Thoracic aorta (tissue), 2 donors: ENCODE measurements around the gene KCNJ18. TPM values are rescaled to one million over a fixed set of nuclear protein-coding genes. Genes with fewer than 3 reads are reported as not detected.
"Not testable (repeated sequence)": the region's sequence is repeated elsewhere in the genome, so short reads cannot be mapped to it uniquely, and the experiment has no call there.

Source experiments
- ATAC-seq: fragments of 150-250 bp; one replicate; pipeline ENCODE4 v1.8.0; 2017; ENCODE audit warnings: low read depth; ENCODE audit not compliant: insufficient number of reproducible peaks, low FRiP score
- DNase-seq: peaks from one replicate; pipeline ENCODE4 v3.0.0-alpha.2; 2020; ENCODE audit warnings: low spot score
- H3K27ac ChIP-seq, 2 donors: fragments of 200-600 bp; sonication (generic); 1 replicate in 1 of 2; 2 replicates in 1 of 2; pipeline ENCODE4 v1.5.1; 2016; ENCODE audit warnings: mild to moderate bottlenecking in 2 of 2, moderate library complexity in 2 of 2
- H3K27me3 ChIP-seq: fragments of 200-600 bp; sonication (generic); replicated peaks from 2 replicates; pipeline ENCODE4 v1.6.0; 2016; ENCODE audit warnings: mild to moderate bottlenecking; ENCODE audit not compliant: insufficient read depth
- H3K36me3 ChIP-seq: fragments of 200-600 bp; sonication (generic); one replicate; pipeline ENCODE4 v1.5.1; 2016
- H3K4me1 ChIP-seq, 2 donors: fragments of 200-600 bp; sonication (generic); 1 replicate in 1 of 2; 2 replicates in 1 of 2; pipeline versions ENCODE4 v1.5.1 to v1.6.0; 2016; ENCODE audit warnings: low read depth in 2 of 2, mild to moderate bottlenecking in 1 of 2; ENCODE audit not compliant: control insufficient read depth in 1 of 2
- H3K4me3 ChIP-seq: fragments of 200-600 bp; sonication (generic); 2 replicates; pipeline ENCODE4 v1.5.1; 2016; ENCODE audit warnings: mild to moderate bottlenecking
- H3K9me3 ChIP-seq: fragments of 200-600 bp; sonication (generic); 2 replicates; pipeline ENCODE4 v1.5.1; 2016
- total RNA-seq, 2 donors: library from RNA; depleted of rRNA; stranded (reverse); fragments of >200 nt; gene quantifications; one replicate each; pipeline versions ENCODE4 v1.1.0 to v1.2.3, GENCODE V29; 2016

Gene KCNJ18
- total RNA-seq, 2 donors from 2014 or later, result not detected

GRCh38 chr17:21720566-21720965, 28.2 kb downstream of the KCNJ18 start:
- ATAC-seq, H3K9me3 ChIP-seq, H3K36me3 ChIP-seq, H3K27me3 ChIP-seq, H3K27ac ChIP-seq, H3K4me3 ChIP-seq, H3K4me1 ChIP-seq, DNase-seq: not testable (repeated sequence)

- not testable (repeated sequence) for ATAC-seq, H3K27ac ChIP-seq, H3K9me3 ChIP-seq, DNase-seq, H3K4me3 ChIP-seq, H3K4me1 ChIP-seq, H3K36me3 ChIP-seq, H3K27me3 ChIP-seq
Observed at GRCh38 chr17:21722268-21722667, 29.9 kb downstream of the KCNJ18 start.

- H3K27me3 ChIP-seq, H3K9me3 ChIP-seq, H3K36me3 ChIP-seq, ATAC-seq, H3K4me3 ChIP-seq, H3K4me1 ChIP-seq, H3K27ac ChIP-seq, DNase-seq: not testable (repeated sequence)
Observed at GRCh38 chr17:21724216-21725006, 32.1 kb downstream of the KCNJ18 start.

- H3K27ac ChIP-seq, H3K9me3 ChIP-seq, ATAC-seq, H3K4me3 ChIP-seq, H3K27me3 ChIP-seq, H3K36me3 ChIP-seq, DNase-seq, H3K4me1 ChIP-seq: not testable (repeated sequence)
Observed at GRCh38 chr17:21731076-21731475, 38.8 kb downstream of the KCNJ18 start.

- H3K27me3 ChIP-seq, H3K4me1 ChIP-seq, ATAC-seq, H3K36me3 ChIP-seq, H3K27ac ChIP-seq, H3K9me3 ChIP-seq, H3K4me3 ChIP-seq, DNase-seq: not testable (repeated sequence)
Observed at GRCh38 chr17:21733931-21734330, 41.6 kb downstream of the KCNJ18 start.

- not testable (repeated sequence) for H3K9me3 ChIP-seq, H3K36me3 ChIP-seq, H3K27ac ChIP-seq, H3K4me3 ChIP-seq, H3K27me3 ChIP-seq, DNase-seq, ATAC-seq, H3K4me1 ChIP-seq
Observed at GRCh38 chr17:21735814-21736213, 43.5 kb downstream of the KCNJ18 start.

GRCh38 chr17:21737015-21737580, 44.8 kb downstream of the KCNJ18 start:
- H3K27ac ChIP-seq, H3K36me3 ChIP-seq, H3K27me3 ChIP-seq, H3K4me1 ChIP-seq, H3K4me3 ChIP-seq, DNase-seq, ATAC-seq, H3K9me3 ChIP-seq: not testable (repeated sequence)

- not testable (repeated sequence) for H3K36me3 ChIP-seq, H3K27ac ChIP-seq, H3K27me3 ChIP-seq, H3K4me1 ChIP-seq, H3K4me3 ChIP-seq, ATAC-seq, DNase-seq, H3K9me3 ChIP-seq
Observed at GRCh38 chr17:21738241-21738640, 45.9 kb downstream of the KCNJ18 start.

GRCh38 chr17:21738877-21739474, 46.7 kb downstream of the KCNJ18 start:
- H3K27me3 ChIP-seq, H3K9me3 ChIP-seq, H3K27ac ChIP-seq, H3K4me3 ChIP-seq, H3K36me3 ChIP-seq, DNase-seq, H3K4me1 ChIP-seq, ATAC-seq: not testable (repeated sequence)

GRCh38 chr17:21739485-21739884, 47.2 kb downstream of the KCNJ18 start:
- not testable (repeated sequence) for DNase-seq, H3K27me3 ChIP-seq, H3K36me3 ChIP-seq, H3K4me1 ChIP-seq, H3K4me3 ChIP-seq, H3K9me3 ChIP-seq, ATAC-seq, H3K27ac ChIP-seq

- H3K36me3 ChIP-seq, H3K27me3 ChIP-seq, H3K9me3 ChIP-seq, DNase-seq, H3K4me3 ChIP-seq, H3K4me1 ChIP-seq, ATAC-seq, H3K27ac ChIP-seq: not testable (repeated sequence)
Observed at GRCh38 chr17:21740836-21741235, 48.5 kb downstream of the KCNJ18 start.

- not testable (repeated sequence) for ATAC-seq, H3K27ac ChIP-seq
Observed at GRCh38 chr17:21741520-21741919, 49.2 kb downstream of the KCNJ18 start.

More at GRCh38 chr17:21741520-21741919, 49.2 kb downstream of the KCNJ18 start:
- H3K4me1 ChIP-seq, H3K4me3 ChIP-seq, H3K9me3 ChIP-seq, H3K36me3 ChIP-seq, DNase-seq, H3K27me3 ChIP-seq: not testable (repeated sequence)
